GM12873 (cell line): ENCODE data around the gene SLC6A6.

Experiments used
- CTCF ChIP-seq: IDR thresholded peaks from 2 replicates; pipeline ENCODE4 v1.5.1; 2012; ENCODE audit warnings: low read depth, mild to moderate bottlenecking, moderate library complexity, low read length, control low read depth; ENCODE audit not compliant: insufficient read depth; ENCODE audit errors: missing control alignments

SLC6A6 gene

GRCh38 chr3:14402304-14402811 is at the start of gene SLC6A6:
SLC6A6 (plus strand) TSS chr3:14402606; CDS start chr3:14443635, 41,029 bp downstream.
- peak; percentile 46 for TF ChIP-seq CTCF

GRCh38 chr3:14353502-14353901 is 48.9 kb upstream of the SLC6A6 start:
- no peak for TF ChIP-seq CTCF

GRCh38 chr3:14357463-14357862 is 44.9 kb upstream of the SLC6A6 start:
- TF ChIP-seq CTCF, result no peak

GRCh38 chr3:14358426-14359211 is 43.8 kb upstream of the SLC6A6 start:
- TF ChIP-seq CTCF, result no peak

- no peak for TF ChIP-seq CTCF
These were observed 43.1 kb upstream of the SLC6A6 start for GRCh38 chr3:14359348-14359747.

GRCh38 chr3:14360123-14360881 is 42.1 kb upstream of the SLC6A6 start:
- TF ChIP-seq CTCF, result no peak

GRCh38 chr3:14361068-14361677 is 41.2 kb upstream of the SLC6A6 start:
- TF ChIP-seq CTCF, result no peak
